HG03565 (cell line): ENCODE measurements around the gene QSOX2.
"Not testable (repeated sequence)": the region's sequence is repeated elsewhere in the genome, so short reads cannot be mapped to it uniquely, and the experiment has no call there.

Source experiments
- ATAC-seq: cut with Tn5 transposase; IDR thresholded peaks from one replicate; pipeline ENCODE4 v1.9.1; 2021; ENCODE audit warnings: mild to moderate bottlenecking, moderate library complexity; ENCODE audit not compliant: unreplicated experiment

The QSOX2 gene

GRCh38 chr9:136239135-136239982 is 6.3 kb downstream of the QSOX2 start:
- ATAC-seq, result no peak

- ATAC-seq, result no peak
Observed at GRCh38 chr9:136238342-136238732, 7.3 kb downstream of the QSOX2 start.

- no peak for ATAC-seq
Observed at GRCh38 chr9:136237486-136238341, 7.9 kb downstream of the QSOX2 start.

- not testable (repeated sequence) for ATAC-seq
Observed at GRCh38 chr9:136236471-136237410, 8.9 kb downstream of the QSOX2 start.

DNA sequence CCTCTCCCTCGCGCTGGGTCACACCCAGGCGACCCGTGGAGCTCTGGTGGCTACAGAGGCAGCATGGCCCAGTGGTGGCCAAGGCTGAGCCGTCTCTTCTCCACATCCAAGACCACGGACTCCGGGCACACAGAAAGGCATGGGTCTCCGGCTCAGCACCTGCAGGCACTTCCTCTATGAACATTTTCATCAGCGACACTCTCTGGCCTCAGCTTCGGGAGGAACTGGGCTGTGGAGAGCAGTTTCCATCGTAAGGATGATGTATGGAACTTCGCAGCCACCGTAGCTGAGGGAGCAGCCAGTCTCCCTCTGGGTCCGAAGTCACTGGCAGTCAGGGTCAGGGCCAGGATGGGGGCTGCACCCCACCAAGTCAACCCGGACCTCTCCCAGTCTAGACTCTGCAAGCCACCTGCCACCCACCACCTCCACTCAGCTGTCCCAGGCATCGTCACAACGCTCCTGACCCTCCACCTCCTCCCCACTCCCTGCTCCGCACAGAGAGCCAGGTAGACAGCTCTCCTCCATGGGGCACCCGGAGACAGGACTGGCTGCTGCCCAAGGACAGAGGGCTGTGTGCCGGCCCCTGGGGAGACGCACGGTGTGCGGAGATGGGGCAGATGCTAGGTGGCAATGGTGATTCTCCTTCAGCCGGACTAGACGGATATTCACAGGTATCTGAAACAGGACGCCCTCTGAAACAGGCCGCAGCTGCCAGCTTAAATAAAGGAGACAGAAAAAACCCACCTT is 9.7 kb downstream of the QSOX2 start:
- no peak for ATAC-seq

GRCh38 chr9:136235171-136235570 is 10.4 kb downstream of the QSOX2 start:
- no peak for ATAC-seq

DNA sequence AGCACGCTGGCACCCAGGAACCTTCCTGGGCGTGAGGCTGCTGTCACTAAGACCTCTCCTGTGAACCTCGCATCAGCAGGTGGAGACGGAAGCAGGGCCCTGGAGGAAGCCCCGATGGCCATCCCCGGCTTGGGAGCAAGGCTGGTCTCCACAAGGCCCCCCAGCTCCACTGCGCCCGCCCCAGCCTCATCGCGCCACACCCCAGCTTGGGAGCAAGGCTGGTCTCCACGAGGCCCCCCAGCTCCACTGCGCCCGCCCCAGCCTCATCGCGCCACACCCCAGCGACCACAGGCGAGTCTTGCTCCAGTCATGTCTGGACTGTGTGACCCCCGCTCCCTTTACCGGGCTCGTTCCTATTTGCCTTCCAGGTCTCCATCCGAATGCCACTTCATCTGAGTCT is 11.0 kb downstream of the QSOX2 start:
- no peak for ATAC-seq

DNA sequence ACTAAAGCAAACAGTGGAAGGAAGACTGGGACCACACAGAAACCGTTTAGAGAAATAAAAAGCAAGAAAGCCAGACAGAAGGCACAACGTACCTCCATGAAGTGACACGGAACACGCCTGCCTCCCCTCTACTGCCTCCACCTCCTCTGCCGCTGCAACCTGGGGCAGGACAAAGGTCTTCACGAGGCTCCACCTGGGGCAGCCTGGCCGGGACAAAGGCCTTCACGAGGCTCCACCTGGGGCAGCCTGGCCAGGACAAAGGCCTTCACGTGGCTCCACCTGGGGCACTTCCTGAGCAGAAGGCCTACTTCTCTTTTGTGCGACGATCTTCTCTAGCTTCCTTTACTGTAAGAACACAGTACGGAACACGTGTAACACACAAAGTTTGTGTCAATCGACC is 11.7 kb downstream of the QSOX2 start:
- no peak for ATAC-seq

DNA sequence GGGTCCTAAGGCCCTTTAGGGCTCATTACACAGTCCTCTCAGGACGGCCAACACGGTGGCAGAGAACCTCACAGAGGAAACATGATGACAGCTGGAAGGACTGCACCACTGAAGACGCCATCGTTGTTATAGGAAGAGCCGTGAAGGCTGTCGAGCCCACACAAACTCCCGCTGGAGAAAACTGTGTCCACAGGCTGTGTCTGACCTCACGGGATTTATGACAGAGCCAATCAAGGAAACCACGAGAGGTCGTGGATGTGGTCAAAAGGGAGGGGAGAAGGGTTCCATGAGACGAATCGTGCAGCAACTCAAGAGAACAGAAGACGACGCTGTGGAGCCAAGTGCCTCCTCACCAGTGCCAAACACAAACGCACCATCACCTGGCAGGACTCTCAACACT is 12.2 kb downstream of the QSOX2 start:
- no peak for ATAC-seq

GRCh38 chr9:136232969-136233368 is 12.6 kb downstream of the QSOX2 start:
- no peak for ATAC-seq

DNA sequence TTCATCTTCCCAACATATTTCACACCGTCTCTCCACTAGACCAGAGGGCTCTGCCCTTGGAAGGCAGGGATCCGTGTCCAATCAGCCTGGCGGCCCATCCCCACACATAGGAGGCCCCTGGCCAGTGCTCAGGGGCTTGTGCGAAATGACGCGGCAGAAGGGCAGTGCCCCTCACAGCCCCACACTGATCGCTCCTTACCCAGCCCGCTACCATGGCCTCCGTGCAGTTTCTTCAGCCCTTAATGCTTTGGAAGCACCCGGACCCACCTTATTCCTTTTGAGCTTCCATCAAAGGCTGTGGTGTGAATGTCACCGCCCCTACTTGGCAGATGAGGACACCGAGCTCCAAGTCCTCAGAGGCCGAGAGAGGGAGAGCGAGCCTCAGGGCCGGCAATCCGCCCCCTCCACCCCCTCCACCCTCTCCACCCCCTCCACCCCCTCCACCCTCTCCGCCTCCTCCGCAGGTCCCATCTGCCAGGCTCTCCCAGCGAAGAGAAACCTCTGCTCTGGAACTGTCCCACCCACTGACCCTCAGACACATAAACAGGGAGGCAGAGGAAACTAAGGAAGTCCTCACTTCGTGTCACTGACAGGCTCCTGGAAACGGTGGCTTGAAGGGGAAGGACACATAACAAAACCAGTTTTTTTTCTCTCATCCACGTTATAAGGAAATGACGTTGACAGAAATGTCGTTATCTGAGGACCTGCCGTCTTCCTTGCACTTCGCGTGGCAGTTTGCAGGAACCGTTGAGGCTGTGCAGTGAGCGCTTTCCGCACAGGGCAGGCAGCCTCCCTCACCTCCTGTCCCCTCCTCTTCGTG is 13.9 kb downstream of the QSOX2 start:
- ATAC-seq, result no peak

- no peak for ATAC-seq
Observed at GRCh38 chr9:136230773-136231172, 14.8 kb downstream of the QSOX2 start.

DNA sequence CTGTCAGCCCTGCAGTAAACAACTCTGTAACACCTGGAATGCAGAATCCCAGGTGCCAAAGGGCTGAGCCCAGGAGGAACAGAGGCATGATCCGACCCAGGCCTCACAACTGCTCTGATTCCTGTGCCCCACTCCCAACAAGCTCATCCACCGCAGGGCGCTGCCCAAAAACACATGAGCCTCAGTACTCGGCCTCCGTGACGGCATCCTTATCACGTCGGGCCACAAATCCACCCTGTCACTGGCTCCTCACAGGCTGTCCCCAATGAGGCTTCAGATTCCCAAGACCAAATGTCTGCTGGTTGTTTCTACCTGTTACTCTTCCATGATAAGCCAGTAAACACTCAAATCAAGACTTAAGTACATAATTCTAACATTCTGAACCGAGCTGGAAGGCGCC is 15.2 kb downstream of the QSOX2 start:
- ATAC-seq, result no peak

GRCh38 chr9:136229096-136230065 is 16.2 kb downstream of the QSOX2 start:
- ATAC-seq, result no peak

- ATAC-seq, result no peak
Observed at GRCh38 chr9:136228107-136228875, 17.3 kb downstream of the QSOX2 start.

- no peak for ATAC-seq
Observed at GRCh38 chr9:136226680-136227407, 18.8 kb downstream of the QSOX2 start.
